Measurements from ENCODE around the gene ALOXE3.
"Not testable (repeated sequence)": the region's sequence is repeated elsewhere in the genome, so short reads cannot be mapped to it uniquely, and the experiment has no call there.

ALOXE3 gene

DNA sequence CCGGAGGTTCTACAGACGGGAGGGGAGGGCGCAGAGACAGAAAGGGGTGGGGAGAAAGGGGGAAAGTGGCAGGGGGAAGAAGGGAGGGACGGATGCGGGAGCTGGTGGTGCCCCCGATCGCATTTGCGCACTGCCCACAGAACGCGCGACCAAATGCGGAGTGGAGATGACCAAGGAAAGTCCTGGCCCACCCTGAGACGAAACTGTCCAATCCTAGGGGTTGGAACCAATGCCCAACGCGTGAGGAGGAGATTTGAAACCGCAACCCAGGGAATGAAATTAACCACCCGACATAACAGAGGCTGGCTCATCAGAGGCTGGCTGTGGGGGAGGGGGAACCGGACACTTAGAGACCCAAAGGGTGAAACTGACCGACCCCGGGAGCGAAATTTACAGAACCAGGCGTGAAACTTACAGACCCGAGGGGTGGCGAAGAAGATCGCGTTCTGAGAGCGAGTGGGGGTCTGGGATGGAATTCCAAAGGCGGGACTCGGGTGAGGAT lies 4.2 kb upstream of the ALOXE3 start:
- DNase-seq (ENCODE audit: low read depth), result no peak

DNA sequence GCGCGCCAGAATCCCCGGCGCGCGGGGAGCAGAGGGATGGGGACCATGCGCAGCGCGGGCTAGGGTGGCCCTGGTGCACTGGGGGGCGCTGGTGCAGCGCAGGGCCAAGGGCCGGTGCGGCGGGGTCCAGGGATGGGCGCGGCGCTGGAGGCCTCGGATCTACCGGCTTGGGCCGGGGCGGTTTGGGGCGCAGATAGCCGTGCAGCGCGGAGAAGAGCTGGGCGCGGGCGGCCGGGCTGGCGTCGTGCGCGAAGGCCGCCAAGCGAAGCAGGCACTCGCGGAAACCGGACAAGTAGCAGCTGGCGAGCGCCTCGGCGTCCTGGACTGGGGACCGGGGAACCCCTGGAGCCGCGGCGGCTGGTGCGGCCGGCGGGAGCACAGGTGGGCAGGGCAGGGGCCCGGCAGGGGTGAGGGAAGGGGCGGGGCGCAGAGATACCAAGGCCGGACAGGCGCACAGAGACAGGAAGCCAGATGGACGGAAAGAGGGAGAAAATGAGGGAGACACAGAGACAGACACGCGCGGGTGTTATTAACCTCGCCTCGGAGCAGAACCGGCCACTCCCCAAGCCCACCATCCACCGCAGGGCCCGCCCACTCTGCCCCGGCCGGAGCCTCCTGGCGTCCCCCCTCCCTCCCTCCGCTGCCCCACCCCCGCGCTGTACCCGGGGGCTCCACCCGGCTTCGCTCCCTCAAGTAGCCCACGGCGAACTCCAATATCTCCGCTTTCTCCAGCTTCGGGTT lies 3.5 kb upstream of the ALOXE3 start:
- no peak for DNase-seq (ENCODE audit: low read depth)

DNA sequence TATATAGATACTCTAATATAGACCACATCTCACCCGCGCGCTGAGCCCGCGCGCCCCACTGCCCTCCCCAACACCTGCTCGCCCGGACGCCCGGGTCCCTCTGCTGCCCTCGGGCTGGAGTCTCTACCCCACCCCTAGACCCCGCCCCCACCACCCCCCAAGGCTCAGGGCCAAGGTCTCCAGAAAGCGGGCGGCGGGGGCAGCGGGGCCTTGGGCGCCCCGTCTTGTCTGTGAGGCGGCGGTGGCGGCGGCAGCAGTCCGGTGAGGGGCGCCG lies 3.0 kb upstream of the ALOXE3 start:
- DNase-seq (ENCODE audit: low read depth), result no peak

DNA sequence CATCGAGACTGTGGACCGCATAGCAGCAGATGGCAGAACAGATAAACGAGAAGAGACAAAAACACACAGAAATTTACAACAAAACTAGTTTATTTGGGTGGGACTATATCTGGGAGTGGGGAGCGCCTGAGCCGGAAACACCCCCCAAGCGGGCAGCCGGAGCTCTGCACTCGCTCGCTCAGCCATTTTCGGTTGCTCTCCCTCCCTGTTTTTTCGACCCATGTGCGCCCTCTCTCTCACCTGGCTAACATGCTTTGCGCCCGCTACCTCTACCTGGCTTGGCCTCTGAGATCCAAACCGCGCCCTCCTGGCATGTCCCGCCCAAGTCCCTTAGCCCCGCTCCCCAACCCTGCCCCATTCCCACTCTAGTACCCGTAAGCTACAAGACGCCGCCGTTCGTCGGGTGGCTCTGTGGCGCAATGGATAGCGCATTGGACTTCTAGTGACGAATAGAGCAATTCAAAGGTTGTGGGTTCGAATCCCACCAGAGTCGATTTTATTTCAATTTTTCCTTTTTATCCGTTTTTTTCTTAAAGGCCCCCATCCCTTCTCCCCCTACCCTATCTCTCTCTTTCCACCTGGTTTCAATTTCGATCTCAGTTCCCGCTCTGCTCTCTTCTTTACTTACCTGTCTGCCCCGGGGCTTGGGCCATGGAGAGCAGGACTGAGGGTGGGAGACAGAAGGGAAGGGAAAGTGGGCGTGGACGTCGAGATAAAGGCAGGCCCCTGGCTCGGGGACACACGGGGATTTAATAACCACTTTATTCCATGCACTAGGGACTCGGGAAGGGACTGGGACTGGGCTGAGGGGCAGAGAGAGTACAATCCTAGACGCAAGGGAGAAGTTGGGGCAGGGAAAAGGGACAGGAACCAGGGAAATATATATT lies 2.4 kb upstream of the ALOXE3 start:
- DNase-seq (ENCODE audit: low read depth), result peak; percentile 85

DNA sequence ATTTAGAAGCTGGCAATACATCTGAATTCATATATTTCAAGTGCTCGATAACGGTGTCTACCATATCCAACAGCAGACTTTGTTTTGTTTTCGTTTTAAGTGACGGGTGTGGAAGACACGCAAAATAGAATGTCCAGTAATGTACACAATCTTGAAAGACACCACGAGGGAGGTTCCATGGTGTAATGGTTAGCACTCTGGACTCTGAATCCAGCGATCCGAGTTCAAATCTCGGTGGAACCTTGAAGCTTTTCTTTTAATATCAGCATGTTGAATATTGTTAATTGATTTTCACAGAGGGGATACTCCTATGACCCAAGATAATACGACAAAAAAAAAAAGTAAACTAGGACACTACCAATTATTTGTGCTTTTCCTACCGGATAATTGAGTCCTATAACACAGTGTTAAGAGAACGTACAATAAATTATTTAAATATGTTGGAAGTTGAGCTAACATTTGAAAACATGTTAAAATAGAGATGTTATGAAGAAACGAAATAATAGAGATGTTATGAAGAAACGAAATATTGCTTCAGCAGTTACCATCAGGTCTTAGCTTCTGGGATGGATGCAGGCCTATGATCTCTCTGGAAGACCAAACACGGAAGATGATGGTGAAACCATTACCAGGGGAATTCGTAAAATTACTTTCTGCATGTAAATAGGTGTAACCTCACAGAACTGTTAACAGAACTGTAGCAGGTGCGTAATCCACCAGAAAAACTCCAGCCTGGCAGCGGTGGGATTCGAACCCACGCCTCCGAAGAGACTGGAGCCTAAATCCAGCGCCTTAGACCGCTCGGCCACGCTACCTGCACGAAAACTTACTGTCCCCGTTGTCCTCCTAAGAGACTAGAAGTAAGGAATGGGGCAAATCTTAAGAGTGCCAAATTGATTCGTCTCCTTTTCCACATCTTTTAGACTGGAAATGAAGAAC lies 1.5 kb upstream of the ALOXE3 start:
- DNase-seq (ENCODE audit: low read depth), result peak; percentile 98

DNA sequence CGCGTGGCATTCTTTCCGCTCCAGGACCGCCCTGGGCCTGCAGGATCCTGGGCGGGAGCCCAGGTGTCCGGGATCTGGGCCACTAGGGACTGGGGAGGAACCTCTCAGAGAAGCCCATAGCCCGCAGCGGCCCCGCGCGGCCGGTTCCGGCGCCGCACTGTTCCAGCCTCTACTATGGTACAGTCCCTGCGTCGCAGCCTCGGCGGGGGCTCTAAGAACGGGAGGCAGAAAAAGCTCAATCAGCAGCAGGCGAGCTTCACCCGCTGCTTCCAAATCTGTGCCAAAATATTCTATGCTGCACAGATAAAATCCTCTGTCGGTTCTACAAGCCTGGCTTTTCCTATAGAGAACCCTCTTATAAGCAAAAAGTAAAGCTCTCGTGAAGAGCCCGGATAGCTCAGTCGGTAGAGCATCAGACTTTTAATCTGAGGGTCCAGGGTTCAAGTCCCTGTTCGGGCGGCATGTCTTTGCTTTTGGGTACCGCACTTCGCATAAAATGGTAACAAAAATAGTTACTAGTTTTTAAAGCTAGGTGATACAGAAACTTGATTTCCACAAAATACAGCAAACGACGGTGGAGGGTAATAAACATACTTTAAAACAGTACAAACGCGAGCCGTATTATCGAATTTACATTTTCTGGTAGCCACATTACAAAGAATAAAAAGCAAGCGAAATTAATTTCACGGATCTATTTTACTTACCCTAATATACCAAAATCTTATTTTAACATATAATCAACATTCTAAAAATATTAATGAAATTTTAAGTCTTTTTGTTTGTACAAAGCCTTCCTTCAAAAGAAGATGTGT lies 661 bp upstream of the ALOXE3 start:
- DNase-seq (ENCODE audit: low read depth), result peak; percentile 78

DNA sequence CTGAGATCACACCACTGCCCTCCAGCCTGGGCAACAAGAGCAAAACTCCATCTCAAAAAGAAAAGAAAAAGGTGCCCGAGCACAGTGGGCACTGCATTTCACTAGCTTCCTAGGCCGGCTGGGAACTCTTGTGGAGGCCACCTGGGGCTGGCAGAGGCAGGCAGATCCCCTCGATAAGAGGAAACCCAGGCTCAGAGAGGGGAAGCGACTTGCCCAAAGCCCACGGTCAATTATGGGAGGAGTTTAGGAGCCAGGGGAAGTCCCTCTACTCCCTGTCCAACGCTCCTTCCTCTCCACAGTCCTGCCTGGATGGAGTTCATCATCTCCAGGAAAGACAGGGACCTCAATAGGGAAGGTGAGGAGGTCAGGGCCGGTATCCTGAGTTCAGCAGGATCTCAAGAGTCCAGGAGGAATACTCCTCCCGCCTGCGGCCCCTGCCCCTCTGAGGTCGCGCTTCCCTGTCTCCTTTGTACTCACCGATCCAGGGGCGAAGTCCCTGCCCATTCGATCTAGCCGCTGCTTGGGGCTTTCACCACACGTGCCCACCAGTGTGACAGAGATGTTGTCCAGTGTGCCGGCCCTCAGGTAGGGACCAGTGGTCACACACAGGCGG lies 841 bp downstream of the ALOXE3 start:
- no peak for DNase-seq (ENCODE audit: low read depth)

DNA sequence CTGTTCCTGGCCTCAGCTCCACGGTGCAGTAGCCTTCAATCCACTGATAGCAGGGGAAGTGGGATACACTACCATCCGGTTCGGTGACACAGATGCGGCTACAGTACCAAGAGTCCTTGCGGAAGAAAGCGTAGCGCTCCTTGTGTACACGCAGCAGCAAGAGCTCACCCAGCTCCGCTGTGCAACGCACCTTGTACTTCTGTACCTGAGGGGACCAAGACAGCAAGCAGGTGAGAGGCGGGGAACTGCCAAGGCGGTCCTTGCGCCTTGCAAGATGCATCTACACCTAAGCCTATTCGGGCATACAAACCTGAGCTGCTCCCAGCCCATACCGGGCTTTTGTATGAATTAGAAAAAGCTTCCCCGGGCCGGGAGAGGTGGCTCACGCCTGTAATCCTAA lies 1.5 kb downstream of the ALOXE3 start:
- DNase-seq (ENCODE audit: low read depth), result no peak

DNA sequence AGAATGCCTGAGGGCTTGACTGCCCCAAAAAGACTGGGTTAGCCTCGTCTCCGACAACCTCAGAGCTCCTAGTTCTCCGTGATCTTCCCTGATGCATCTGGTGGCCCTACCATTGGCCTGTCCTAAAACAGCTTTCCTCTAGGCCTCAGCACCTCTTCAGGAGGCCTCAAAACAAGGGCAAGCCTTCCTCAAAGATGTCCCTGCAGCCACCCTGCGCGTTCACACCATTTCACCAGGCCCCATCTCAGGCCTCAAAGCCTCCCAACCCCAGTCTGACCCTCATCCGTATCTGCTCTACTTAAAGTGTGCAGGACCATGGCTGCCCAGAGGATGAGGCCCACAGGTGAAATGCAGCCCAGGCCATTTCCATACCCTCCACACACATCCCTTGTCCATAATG lies 7.4 kb downstream of the ALOXE3 start:
- DNase-seq (ENCODE audit: low read depth), result no peak

DNA sequence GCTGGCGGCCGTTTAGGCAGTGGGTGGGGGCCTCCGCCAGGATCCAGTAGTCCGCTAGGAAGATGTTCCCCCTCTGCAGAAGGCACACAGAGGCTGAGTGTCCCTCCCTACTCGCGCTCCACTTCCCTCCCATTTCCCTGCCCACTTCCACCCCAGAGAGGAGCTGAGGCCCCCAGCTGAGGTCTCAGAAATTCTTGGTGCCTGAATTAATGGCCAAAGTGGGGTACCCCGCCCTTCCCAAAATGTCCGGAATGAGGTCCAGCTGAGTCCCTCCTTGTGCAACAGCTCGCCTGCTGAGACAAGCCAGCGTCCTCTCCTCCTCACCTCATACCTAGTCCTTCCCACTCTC lies 7.9 kb downstream of the ALOXE3 start:
- DNase-seq (ENCODE audit: low read depth), result no peak

DNA sequence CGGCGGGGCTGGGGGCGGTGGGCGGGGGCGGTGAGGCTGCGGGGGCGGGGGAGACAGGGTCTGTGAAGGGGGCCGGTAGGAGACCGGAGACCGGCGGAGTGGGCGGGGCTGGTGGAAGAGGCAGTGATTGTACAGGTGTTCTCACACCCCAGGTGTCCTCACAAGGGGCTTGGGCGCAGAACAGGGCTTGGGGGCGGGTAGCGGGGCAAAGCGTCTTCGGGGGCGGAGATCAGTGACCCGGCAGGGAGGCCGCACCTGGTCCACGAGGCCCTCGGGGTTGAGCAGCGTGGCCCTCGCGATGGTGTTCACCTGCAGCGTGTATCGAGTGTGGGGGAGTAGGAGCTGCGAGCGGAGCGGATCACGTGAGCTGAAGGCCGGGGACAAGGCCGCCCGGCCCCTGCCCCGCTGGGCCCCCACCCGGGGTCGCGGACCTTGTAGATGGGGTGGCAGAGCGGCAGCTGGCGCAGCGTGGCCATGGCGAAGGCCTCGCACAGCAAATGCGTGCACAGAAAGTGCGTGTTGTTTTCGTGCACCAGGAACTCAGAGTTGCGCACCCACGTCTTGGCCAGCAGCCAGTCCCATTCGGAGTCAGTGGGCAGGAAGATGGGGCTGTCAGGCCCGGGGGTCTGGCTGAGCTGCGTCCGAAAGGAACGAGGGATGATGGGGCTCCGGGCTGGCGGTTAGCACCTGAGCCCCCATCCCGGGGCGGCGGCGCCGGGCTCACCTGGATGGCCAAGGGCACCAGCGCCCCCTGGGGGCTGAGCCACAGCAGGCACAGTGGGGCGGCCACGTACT lies 8.5 kb downstream of the ALOXE3 start:
- DNase-seq (ENCODE audit: low read depth), result no peak

DNA sequence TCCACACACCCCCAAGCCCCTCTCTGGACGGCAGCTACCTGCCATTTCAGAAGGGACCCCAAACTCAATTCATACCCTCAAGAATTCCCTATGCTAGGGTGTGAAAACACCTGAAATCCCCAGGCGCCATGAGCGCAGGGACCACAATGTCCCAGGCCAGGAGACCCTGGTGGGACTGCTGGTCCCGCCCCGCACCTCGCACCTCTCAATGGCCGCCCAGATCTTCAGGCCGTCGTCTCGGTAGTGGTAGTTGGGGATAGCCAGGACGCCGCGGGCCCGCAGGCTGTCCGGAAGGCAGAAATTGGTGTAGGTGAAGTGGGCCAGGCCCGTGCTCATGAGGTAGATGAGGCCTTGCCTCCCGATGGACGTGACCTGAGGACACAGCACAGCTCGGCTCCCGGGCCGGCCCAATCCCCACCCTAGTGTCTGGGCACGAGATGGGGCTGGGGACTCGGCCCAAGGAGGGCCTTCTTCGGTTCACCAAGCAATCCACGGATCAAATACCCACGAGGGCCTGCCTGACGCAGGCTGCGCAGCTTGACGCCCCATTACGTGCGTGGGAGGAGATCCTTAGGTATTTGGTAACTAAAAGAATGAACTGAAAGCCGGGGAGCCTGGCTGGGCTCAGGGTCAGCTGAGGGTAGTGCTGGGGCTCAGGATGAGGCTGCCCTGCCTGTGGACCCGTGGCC lies 9.2 kb downstream of the ALOXE3 start:
- DNase-seq (ENCODE audit: low read depth), result no peak

DNA sequence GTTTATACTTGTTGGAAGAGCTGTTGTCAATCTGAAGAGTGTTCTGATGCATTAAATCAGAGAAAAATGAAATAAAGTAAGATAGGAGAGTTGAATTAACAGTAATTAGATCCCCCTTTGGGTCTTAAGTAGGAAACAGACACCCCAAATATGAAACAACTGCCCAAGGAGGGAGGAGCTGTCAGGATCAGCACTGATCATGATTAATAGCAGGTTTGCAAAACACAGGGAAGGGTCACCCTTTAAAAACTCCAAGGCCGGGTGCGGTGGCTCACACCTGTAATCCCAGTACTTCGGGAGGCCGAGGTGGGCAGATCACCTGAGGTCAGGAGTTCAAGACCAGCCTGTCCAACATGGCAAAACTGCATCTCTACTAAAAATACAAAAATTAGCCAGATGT lies 11.3 kb downstream of the ALOXE3 start:
- not testable (repeated sequence) for DNase-seq (ENCODE audit: low read depth)

DNA sequence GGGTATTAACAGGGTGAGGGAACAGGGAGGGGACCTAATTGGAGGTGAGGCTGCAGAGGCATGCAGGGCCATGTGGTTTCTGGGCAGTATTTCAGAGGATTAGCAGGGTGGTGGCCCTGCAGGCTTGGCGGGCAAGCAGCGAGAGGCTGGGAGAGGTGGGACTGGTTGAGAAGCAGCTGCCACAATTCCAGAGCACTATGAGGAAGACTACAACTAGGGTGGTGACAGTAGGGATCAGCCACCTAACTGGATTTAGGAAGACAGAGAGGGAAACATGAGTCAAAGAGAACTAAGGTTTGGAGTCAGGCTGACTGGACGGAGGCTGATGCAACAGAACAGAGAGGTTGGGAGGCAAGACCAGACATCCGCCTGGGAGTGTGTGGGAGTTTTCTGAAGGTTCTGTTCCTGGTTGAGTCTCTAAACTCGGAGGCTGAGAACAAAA lies 12.3 kb downstream of the ALOXE3 start:
- no peak for DNase-seq (ENCODE audit: low read depth)

DNA sequence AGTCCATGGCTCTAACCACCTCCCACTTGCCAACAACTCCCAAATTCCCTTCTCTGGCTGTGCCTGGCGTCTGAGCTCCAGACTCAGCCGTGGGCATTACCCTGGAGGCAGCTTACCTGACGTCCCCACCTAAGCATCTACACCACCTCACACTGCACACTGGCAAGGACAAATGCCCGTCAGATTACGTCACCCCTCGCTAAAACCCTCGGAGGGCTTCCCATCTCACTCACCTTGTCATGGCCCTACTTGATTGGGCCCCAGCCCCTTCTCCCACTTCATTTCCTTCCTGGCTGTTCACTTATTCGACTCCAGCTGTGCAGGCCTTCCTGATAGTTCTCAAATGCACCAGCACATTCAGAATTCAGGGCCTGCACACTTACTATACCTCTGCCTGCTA lies 13.4 kb downstream of the ALOXE3 start:
- no peak for DNase-seq (ENCODE audit: low read depth)

DNA sequence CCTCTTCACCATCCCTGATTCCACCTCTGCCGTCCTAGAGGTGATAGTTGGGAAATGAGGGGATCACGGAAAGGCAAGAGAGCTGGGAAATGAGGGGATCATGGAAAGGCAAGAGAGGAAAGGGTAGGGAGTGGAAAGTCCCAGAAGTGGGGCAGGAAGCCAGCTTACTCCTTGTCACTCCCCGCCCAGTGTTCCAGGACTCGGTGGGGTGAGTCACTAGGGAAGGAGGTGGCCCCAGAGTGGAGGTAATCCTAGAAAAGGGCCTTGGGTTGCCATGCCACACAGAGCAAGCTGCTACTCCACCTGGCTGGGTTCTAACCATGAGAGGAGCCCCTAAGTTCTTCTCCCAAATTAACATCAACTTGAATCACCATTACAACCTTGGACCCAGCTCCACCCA lies 14.8 kb downstream of the ALOXE3 start:
- DNase-seq (ENCODE audit: low read depth), result no peak

DNA sequence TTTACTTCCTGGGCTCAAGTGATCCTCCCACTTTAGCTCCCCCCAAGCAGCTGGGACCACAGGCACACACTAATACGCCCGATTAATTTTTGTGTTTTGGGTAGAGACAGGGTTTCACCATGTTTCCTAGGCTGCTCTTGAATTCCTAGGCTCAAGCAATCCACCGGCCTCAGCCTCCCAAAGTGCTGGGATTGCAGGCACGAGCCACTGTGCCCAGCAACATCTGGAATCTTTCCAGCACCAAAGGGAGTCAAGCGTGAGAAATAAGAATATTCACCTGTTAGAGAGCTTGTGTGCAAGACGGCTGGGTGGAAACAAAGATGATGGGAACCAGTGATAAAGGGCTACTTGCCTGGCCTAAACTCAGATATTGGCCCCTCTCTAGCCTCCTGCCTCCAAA lies 16.6 kb downstream of the ALOXE3 start:
- DNase-seq (ENCODE audit: low read depth), result no peak

DNA sequence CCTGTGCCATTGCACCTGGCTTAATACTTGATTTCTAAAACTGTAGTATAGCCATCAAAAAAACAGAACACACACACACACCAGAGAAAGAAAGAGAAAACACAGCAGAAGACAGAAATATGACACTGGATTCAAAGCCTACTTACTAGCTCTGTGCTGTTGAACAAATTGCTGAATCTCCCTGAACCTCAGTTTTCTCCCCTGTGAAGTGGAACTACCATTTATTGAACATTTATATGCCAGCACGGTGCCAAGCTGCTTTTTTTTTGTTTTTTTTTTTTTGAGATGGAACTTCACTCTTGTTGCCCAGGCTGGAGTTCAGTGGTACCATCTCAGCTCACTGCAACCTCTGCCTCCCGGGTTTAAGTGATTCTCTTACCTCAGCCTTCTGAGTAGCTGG lies 17.6 kb downstream of the ALOXE3 start:
- DNase-seq (ENCODE audit: low read depth), result no peak

DNA sequence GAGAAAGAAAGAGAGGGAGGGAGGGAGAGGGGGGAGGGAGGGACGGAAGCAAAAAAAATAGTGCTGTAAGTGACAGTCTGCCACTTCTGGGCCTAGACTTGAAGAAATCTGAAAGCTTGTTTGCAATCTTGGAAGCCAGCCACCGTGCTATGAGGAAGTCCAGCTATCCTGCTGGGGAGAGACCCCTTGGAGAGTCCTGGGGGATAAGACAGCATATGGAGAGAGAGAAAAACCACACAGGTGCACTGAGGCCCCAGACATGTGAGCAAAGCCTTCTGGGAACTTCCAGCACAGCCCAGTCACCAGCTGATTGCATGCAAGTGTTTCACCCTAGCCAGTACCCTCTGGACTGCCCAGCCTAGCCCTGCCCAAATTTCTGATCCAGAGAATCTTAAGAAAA lies 18.2 kb downstream of the ALOXE3 start:
- no peak for DNase-seq (ENCODE audit: low read depth)

DNA sequence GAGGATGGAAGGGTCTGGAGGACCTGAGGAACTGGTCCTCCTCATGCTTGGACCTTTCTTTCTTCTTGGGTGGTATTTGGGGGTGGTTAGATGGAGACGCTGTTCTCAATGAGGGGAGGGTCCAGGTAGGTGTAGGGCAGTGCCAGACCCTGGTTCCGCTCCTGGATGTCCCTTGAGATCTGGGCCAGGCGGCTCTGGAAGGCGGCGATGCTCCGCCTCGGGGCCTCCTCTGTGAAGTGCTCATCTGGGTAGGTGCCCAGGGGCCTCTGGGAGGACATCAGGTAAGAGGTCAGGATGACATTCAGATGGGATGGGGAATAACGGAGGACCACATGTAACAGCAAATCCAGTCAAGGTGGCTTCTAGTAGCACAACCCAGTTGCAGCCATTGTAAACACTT lies 21.8 kb downstream of the ALOXE3 start:
- no peak for DNase-seq (ENCODE audit: low read depth)
